Lower lobe of right lung (tissue), 2 donors: ENCODE data around the gene COLEC11. TPM values are rescaled to one million over a fixed set of nuclear protein-coding genes. Genes with fewer than 3 reads are reported as not detected.
A peak's percentile ranks its signal among the peaks of the same experiment; 100 is the strongest.
"Not testable (repeated sequence)": the region's sequence is repeated elsewhere in the genome, so short reads cannot be mapped to it uniquely, and the experiment has no call there.

Experiments used
- ATAC-seq, 2 donors: fragments of 200-7000 bp; cut with Tn5 transposase; one replicate each; pipeline ENCODE4 v1.9.1; 2020 to 2022; ENCODE audit warnings: mild to moderate bottlenecking in 2 of 2, moderate library complexity in 2 of 2
- DNase-seq: peaks from one replicate; pipeline ENCODE4 v3.0.0-alpha.2; 2020
- H3K27ac ChIP-seq: fragments of 200-600 bp; one replicate; pipeline ENCODE4 v1.8.0; 2022
- H3K27me3 ChIP-seq: fragments of 200-600 bp; one replicate; pipeline ENCODE4 v1.8.0; 2022; ENCODE audit warnings: low read depth
- H3K36me3 ChIP-seq: fragments of 200-600 bp; one replicate; pipeline ENCODE4 v1.8.0; 2022; ENCODE audit warnings: mild to moderate bottlenecking
- H3K4me1 ChIP-seq: fragments of 200-600 bp; one replicate; pipeline ENCODE4 v1.8.0; 2022
- H3K4me3 ChIP-seq: fragments of 200-600 bp; one replicate; pipeline ENCODE4 v1.8.0; 2022; ENCODE audit warnings: mild to moderate bottlenecking
- H3K9me3 ChIP-seq: fragments of 200-600 bp; one replicate; pipeline ENCODE4 v1.8.0; 2022
- intact Hi-C: fragments of 100-400 bp; cut with DNase I; formaldehyde crosslinking; loops from one replicate; pipeline ENCODE4 v1.11.0; 2022
- total RNA-seq: library from RNA; stranded (reverse); fragmentation: NEBNext Ultra II Directional; extraction: Animal tissue kit (Norgen Biotek cat#: 25700); gene quantifications from one replicate; pipeline ENCODE4 v1.2.1, GENCODE V29; 2021
- TF ChIP-seq, protein P1 (sequence below): fragments of 200-600 bp; IDR thresholded peaks from one replicate; pipeline ENCODE4 v1.8.0; 2022; ENCODE audit warnings: antibody characterized with exemption, mild to moderate bottlenecking
- donor health status: DM: no; HTN: yes; CAD: no; lungs with severe emphysema.

COLEC11 gene
- total RNA-seq, 1 donor from 2014 or later: 0.30 TPM

DNA sequence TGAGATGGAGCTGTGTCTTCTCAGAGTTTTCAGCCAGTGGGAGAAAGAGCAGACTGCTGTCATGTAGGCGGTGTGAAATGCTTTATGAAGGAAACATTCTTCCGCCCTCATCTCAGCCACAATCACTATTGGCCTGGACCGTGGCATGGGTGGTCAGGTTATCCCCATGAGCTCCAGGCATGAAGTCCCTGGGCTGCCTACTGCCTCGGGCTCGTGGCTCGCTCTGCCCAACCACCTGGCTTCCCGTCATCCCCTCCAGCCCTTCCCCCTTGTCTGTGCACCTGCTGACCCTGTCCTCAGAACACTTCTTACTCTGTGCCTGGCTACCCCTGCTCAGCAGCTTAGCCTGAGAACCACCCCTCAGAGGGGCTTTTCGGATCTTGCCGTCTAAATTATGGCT is 15.5 kb downstream of the COLEC11 start:
- DNase-seq (no peak), ATAC-seq (no peak)
- Histone ChIP-seq H3K27me3 (no peaks in the 10 kb centered on the region), H3K4me1 (no peaks in the 10 kb centered on the region), H3K36me3 (no peaks in the 10 kb centered on the region), H3K4me3 (no peak overlapping the region), H3K9me3 (no peaks in the 10 kb centered on the region), H3K27ac (no peak overlapping the region)
- TF ChIP-seq, protein P1, sequence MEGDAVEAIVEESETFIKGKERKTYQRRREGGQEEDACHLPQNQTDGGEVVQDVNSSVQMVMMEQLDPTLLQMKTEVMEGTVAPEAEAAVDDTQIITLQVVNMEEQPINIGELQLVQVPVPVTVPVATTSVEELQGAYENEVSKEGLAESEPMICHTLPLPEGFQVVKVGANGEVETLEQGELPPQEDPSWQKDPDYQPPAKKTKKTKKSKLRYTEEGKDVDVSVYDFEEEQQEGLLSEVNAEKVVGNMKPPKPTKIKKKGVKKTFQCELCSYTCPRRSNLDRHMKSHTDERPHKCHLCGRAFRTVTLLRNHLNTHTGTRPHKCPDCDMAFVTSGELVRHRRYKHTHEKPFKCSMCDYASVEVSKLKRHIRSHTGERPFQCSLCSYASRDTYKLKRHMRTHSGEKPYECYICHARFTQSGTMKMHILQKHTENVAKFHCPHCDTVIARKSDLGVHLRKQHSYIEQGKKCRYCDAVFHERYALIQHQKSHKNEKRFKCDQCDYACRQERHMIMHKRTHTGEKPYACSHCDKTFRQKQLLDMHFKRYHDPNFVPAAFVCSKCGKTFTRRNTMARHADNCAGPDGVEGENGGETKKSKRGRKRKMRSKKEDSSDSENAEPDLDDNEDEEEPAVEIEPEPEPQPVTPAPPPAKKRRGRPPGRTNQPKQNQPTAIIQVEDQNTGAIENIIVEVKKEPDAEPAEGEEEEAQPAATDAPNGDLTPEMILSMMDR: no peak
- intact Hi-C loops: no loop called here

DNA sequence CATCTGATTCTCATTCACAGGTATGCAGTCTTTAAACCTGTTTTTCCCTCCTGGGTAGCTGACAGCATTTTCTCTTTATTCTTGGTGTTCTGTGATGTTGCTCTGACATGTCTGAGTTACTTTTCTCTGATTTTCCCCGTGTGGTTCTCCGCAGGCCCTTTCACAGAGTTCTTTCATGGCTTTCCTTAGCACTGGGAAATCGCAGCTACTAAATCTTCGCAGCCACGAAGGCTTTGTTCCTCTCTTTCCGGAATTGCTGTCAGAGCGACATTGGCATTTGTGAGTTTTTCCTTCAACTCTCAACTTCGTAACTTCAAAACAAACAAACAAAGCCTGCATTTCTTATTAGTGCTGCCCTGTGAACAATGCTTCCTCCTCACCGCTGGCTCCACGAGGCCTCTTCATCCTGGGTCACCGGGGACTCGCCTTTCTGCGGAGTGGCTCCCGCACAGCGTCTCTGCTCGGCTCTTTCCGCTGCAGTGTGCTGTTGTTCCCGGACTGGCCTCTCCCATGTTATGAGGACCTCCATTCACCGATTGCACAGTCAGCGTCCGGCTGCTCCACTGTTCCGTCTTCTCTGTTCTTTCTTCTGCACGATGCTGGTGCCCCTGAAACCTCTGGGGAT is 16.1 kb downstream of the COLEC11 start:
- Histone ChIP-seq H3K4me3 (no peak overlapping the region), H3K9me3 (no peaks in the 10 kb centered on the region), H3K27ac (no peak overlapping the region), H3K36me3 (no peaks in the 10 kb centered on the region), H3K27me3 (no peaks in the 10 kb centered on the region), H3K4me1 (no peaks in the 10 kb centered on the region)
- intact Hi-C loops: no loop called here
- no peak for ATAC-seq
- TF ChIP-seq, protein P1: no peak
- no peak for DNase-seq

DNA sequence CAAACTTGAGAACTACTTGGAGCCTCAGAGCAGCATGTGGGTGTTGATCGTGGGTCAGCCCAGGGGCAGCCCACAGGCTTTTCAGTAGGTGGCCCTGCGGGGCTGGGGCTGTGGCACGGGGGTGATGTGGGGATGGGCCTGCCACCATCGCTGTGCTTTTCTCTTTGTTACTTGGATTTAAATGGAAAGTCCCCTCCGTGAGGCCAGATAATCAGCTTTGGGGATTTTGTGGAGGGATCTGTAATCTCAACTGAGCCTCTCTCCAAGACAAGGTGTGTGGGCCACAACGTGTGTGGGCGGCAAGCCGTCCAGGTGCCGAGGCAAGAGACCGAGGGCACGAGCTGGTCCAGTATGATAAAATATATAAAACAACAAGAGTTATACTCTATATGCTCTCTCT is 16.7 kb downstream of the COLEC11 start:
- H3K27me3 ChIP-seq: no peaks in the 10 kb centered on the region
- TF ChIP-seq, protein P1: no peak
- no peaks in the 10 kb centered on the region for H3K4me1 ChIP-seq
- intact Hi-C loops: no loop called here
- no peaks in the 10 kb centered on the region for H3K9me3 ChIP-seq
- H3K27ac ChIP-seq: no peak overlapping the region
- DNase-seq (no peak), ATAC-seq (no peak)
- no peak overlapping the region for H3K4me3 ChIP-seq
- no peaks in the 10 kb centered on the region for H3K36me3 ChIP-seq

DNA sequence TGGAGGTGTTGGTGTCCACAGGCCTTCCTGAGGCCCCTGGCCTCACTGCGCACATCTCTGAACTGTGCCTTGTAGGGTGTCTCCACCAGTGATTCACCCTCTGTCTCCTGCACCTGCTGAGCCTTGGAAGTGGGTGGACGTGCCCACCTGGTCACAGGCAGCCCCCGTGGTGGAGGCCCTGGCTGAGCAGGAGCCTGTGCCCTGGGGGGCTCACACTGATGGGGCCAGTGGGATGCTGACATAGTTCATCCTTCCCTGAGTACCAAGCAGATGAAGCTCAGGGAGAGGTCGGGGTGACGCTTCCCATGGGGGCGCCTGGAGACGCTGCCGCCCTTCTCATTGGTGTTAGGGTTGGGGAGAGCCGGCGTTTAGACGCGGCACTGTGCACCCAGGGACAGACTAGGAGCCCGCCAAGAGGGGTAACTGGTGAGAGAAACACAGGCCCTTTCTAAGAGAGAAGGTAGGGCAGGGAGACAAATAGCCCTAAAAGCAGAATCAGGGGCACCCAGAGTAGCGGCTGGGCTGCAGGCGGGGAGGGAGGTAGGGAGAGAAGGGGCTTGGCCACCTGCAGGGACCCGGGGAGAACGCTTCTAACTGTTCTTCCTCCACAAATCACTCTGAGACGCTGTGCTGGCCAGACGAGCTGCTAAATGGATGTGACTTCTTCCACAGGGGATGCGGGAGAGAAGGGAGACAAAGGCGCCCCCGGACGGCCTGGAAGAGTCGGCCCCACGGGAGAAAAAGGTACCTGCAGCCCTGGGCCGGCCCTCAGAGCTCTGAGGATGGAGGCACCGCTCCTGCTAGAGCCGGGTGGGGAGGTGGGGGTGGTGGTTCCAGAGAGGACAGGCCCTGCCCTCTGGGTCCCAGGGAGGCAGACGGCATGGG is 18.0 kb downstream of the COLEC11 start:
- TF ChIP-seq, protein P1: no peak
- Histone ChIP-seq H3K4me3 (no peak overlapping the region), H3K27ac (no peak overlapping the region), H3K36me3 (no peaks in the 10 kb centered on the region), H3K4me1 (no peaks in the 10 kb centered on the region), H3K27me3 (no peaks in the 10 kb centered on the region), H3K9me3 (no peaks in the 10 kb centered on the region)
- intact Hi-C loops: no loop called here
- no peak for DNase-seq
- peak in 1 of 2 donors; percentile 27 for ATAC-seq

- intact Hi-C loops: no loop called here
- no peak for ATAC-seq
Measured at GRCh38 chr2:3613524-3613905, 18.6 kb downstream of the COLEC11 start.

DNA sequence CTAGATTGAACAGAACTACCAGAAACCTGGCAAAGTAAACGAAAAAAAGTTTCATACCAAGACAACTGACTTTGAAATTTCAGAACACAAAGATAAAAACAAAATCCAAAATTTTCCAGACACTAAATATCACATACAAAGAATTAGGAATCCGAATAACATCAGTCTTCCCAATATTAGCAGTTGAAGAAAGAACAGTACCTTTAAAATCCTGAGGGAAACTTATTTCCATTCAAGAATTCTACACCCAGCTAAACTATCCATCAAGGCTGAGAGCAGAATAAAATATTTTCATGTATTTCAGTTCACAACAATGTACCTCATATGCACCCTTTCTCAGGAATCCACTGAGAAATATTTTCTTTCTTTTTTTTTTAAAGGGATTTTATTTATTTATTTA is 19.8 kb downstream of the COLEC11 start:
- H3K36me3 ChIP-seq: not testable (repeated sequence)

More at GRCh38 chr2:3613524-3613905, 18.6 kb downstream of the COLEC11 start:
- no peak for DNase-seq
- H3K9me3 ChIP-seq: no peaks in the 10 kb centered on the region
- no peak overlapping the region for H3K4me3 ChIP-seq
- H3K27ac ChIP-seq: no peak overlapping the region
- TF ChIP-seq, protein P1: no peak
- H3K36me3 ChIP-seq: no peaks in the 10 kb centered on the region
- H3K4me1 ChIP-seq: no peaks in the 10 kb centered on the region
- H3K27me3 ChIP-seq: no peaks in the 10 kb centered on the region

GRCh38 chr2:3615541-3616200 is 20.8 kb downstream of the COLEC11 start:
- ATAC-seq, H3K4me1 ChIP-seq, H3K9me3 ChIP-seq, H3K4me3 ChIP-seq, H3K27me3 ChIP-seq, intact Hi-C loops, H3K36me3 ChIP-seq, H3K27ac ChIP-seq, DNase-seq: not testable (repeated sequence)

More for the DNA sequence above, 19.8 kb downstream of the COLEC11 start:
- H3K9me3 ChIP-seq, intact Hi-C loops, DNase-seq, ATAC-seq, H3K27me3 ChIP-seq, H3K4me1 ChIP-seq, H3K4me3 ChIP-seq, H3K27ac ChIP-seq: not testable (repeated sequence)

DNA sequence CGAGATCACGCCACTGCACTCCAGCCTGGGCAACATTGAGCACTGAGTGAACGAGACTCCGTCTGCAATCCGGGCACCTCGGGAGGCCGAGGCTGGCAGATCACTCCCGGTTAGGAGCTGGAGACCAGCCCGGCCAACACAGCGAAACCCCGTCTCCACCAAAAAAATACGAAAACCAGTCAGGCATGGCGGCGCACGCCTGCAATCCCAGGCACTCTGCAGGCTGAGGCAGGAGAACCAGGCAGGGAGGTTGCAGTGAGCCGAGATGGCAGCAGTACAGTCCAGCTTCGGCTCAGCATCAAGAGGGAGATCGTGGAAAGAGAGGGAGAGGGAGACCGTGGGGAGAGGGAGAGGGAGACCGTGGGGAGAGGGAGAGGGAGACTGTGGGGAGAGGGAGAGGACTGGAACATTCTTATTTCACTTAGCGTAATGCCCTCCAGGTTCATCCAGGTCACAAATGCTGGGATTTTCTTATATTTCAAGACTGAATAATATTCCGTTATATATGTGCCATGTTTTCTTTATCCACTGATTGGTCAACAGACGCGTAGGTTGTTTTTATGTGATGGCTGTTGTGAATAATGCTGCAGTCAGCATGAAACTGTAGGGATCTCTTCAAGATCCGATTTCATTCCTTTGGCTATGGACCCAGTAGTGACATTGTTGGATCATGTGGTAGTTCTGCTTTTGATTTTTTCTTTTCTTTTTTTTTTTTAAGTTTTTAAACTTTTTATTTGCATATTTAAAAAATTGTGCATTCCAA is 21.7 kb downstream of the COLEC11 start:
- H3K27ac ChIP-seq, H3K27me3 ChIP-seq, H3K4me1 ChIP-seq, H3K9me3 ChIP-seq, intact Hi-C loops, DNase-seq, H3K4me3 ChIP-seq, ATAC-seq, H3K36me3 ChIP-seq: not testable (repeated sequence)
